Central memory CD8-positive, alpha-beta T cell (primary cell): Measurements from ENCODE around the gene FBP2.
"Not testable (repeated sequence)": the region's sequence is repeated elsewhere in the genome, so short reads cannot be mapped to it uniquely, and the experiment has no call there.

Source experiments
- ATAC-seq: fragments of 150-1000 bp; cut with Tn5 transposase; replicated peaks from 2 replicates; pipeline ENCODE4 v1.10.0; 2022; ENCODE audit warnings: mild to moderate bottlenecking, moderate FRiP score, moderate number of reproducible peaks; ENCODE audit not compliant: poor library complexity, severe bottlenecking; ENCODE audit errors: extremely low read depth
- DNase-seq, 2 donors: peaks; one replicate each; pipeline ENCODE4 v3.0.0; 2021; ENCODE audit warnings: low spot score in 2 of 2
- H3K27ac Mint-ChIP-seq: one replicate; pipeline ENCODE4 v1.8.0; 2022; ENCODE audit warnings: low read depth, mild to moderate bottlenecking, moderate library complexity, mixed read lengths
- H3K27me3 Mint-ChIP-seq: one replicate; pipeline ENCODE4 v1.8.0; 2022; ENCODE audit warnings: mixed read lengths
- H3K36me3 Mint-ChIP-seq: one replicate; pipeline ENCODE4 v1.8.0; 2022; ENCODE audit warnings: mild to moderate bottlenecking, moderate library complexity, mixed read lengths; ENCODE audit not compliant: insufficient read depth
- H3K4me1 Mint-ChIP-seq: one replicate; pipeline ENCODE4 v1.8.0; 2022; ENCODE audit warnings: mixed read lengths
- H3K4me3 Mint-ChIP-seq: one replicate; pipeline ENCODE4 v1.8.0; 2022; ENCODE audit warnings: mild to moderate bottlenecking, moderate library complexity, mixed read lengths
- H3K9me3 Mint-ChIP-seq: one replicate; pipeline ENCODE4 v1.8.0; 2022; ENCODE audit warnings: mixed read lengths

The FBP2 gene

GRCh38 chr9:94544335-94544734, 49.3 kb downstream of the FBP2 start:
- H3K27ac Mint-ChIP-seq, H3K36me3 Mint-ChIP-seq, DNase-seq, H3K4me1 Mint-ChIP-seq, H3K9me3 Mint-ChIP-seq, H3K4me3 Mint-ChIP-seq, ATAC-seq: not testable (repeated sequence)
- H3K27me3 Mint-ChIP-seq, result peaks cover 75% of the 10 kb centered on the region

- H3K9me3 Mint-ChIP-seq, result no peaks in the 10 kb centered on the region
- no peaks in the 10 kb centered on the region for H3K36me3 Mint-ChIP-seq
- no peak overlapping the region for H3K27ac Mint-ChIP-seq
- ATAC-seq (no peak), DNase-seq (no peak)
- no peak overlapping the region for H3K4me3 Mint-ChIP-seq
- no peaks in the 10 kb centered on the region for H3K4me1 Mint-ChIP-seq
- H3K27me3 Mint-ChIP-seq, result peaks cover 59% of the 10 kb centered on the region
Observed at GRCh38 chr9:94538908-94539307, 54.7 kb downstream of the FBP2 start.

- no peak overlapping the region for H3K4me3 Mint-ChIP-seq
- no peaks in the 10 kb centered on the region for H3K9me3 Mint-ChIP-seq
- H3K27me3 Mint-ChIP-seq, result peaks cover 51% of the 10 kb centered on the region
- no peaks in the 10 kb centered on the region for H3K36me3 Mint-ChIP-seq
- ATAC-seq (no peak), DNase-seq (no peak)
- no peak overlapping the region for H3K27ac Mint-ChIP-seq
- H3K4me1 Mint-ChIP-seq, result no peaks in the 10 kb centered on the region
Observed at GRCh38 chr9:94534901-94535300, 58.7 kb downstream of the FBP2 start.

- no peaks in the 10 kb centered on the region for H3K36me3 Mint-ChIP-seq
- ATAC-seq (no peak), DNase-seq (no peak)
- H3K4me3 Mint-ChIP-seq, result no peak overlapping the region
- H3K9me3 Mint-ChIP-seq, result no peaks in the 10 kb centered on the region
- H3K27ac Mint-ChIP-seq, result no peak overlapping the region
- peaks cover 45% of the 10 kb centered on the region for H3K27me3 Mint-ChIP-seq
- H3K4me1 Mint-ChIP-seq, result no peaks in the 10 kb centered on the region
Observed at GRCh38 chr9:94533601-94534000, 60.0 kb downstream of the FBP2 start.

GRCh38 chr9:94533155-94533554, 60.5 kb downstream of the FBP2 start:
- Mint-ChIP-seq H3K27me3 (peaks cover 45% of the 10 kb centered on the region), H3K4me1 (no peaks in the 10 kb centered on the region), H3K36me3 (no peaks in the 10 kb centered on the region), H3K4me3 (no peak overlapping the region), H3K27ac (no peak overlapping the region), H3K9me3 (no peaks in the 10 kb centered on the region)
- DNase-seq (no peak), ATAC-seq (no peak)

- no peak overlapping the region for H3K4me3 Mint-ChIP-seq
- no peaks in the 10 kb centered on the region for H3K9me3 Mint-ChIP-seq
- no peaks in the 10 kb centered on the region for H3K4me1 Mint-ChIP-seq
- H3K27me3 Mint-ChIP-seq, result peaks cover 36% of the 10 kb centered on the region
- no peak overlapping the region for H3K27ac Mint-ChIP-seq
- H3K36me3 Mint-ChIP-seq, result no peaks in the 10 kb centered on the region
- DNase-seq (no peak), ATAC-seq (no peak)
Observed at GRCh38 chr9:94528886-94529285, 64.7 kb downstream of the FBP2 start.

- H3K36me3 Mint-ChIP-seq, result no peaks in the 10 kb centered on the region
- no peaks in the 10 kb centered on the region for H3K4me1 Mint-ChIP-seq
- no peak for ATAC-seq
- H3K4me3 Mint-ChIP-seq, result no peak overlapping the region
- peaks cover 27% of the 10 kb centered on the region for H3K27me3 Mint-ChIP-seq
- DNase-seq, result no peak
- no peak overlapping the region for H3K27ac Mint-ChIP-seq
- H3K9me3 Mint-ChIP-seq, result no peaks in the 10 kb centered on the region
Observed at GRCh38 chr9:94526951-94527350, 66.7 kb downstream of the FBP2 start.

- peaks cover 21% of the 10 kb centered on the region for H3K27me3 Mint-ChIP-seq
- H3K36me3 Mint-ChIP-seq, result no peaks in the 10 kb centered on the region
- DNase-seq (no peak), ATAC-seq (no peak)
- H3K9me3 Mint-ChIP-seq, result no peaks in the 10 kb centered on the region
- no peaks in the 10 kb centered on the region for H3K4me1 Mint-ChIP-seq
- no peak overlapping the region for H3K4me3 Mint-ChIP-seq
- H3K27ac Mint-ChIP-seq, result no peak overlapping the region
Observed at GRCh38 chr9:94526271-94526670, 67.4 kb downstream of the FBP2 start.

- DNase-seq, result no peak
- H3K27ac Mint-ChIP-seq, result no peak overlapping the region
- no peaks in the 10 kb centered on the region for H3K9me3 Mint-ChIP-seq
- no peak overlapping the region for H3K4me3 Mint-ChIP-seq
- no peaks in the 10 kb centered on the region for H3K4me1 Mint-ChIP-seq
- no peaks in the 10 kb centered on the region for H3K36me3 Mint-ChIP-seq
- peaks cover 13% of the 10 kb centered on the region for H3K27me3 Mint-ChIP-seq
- ATAC-seq, result no peak
Observed at GRCh38 chr9:94525396-94526035, 68.1 kb downstream of the FBP2 start.

- H3K4me1 Mint-ChIP-seq, result no peaks in the 10 kb centered on the region
- no peaks in the 10 kb centered on the region for H3K9me3 Mint-ChIP-seq
- H3K27me3 Mint-ChIP-seq, result peaks cover 9% of the 10 kb centered on the region
- H3K36me3 Mint-ChIP-seq, result no peaks in the 10 kb centered on the region
- H3K4me3 Mint-ChIP-seq, result no peak overlapping the region
- H3K27ac Mint-ChIP-seq, result no peak overlapping the region
- ATAC-seq (no peak), DNase-seq (no peak)
Observed at GRCh38 chr9:94517254-94517653, 76.4 kb downstream of the FBP2 start.

- ATAC-seq, result no peak
- H3K9me3 Mint-ChIP-seq, result no peaks in the 10 kb centered on the region
- H3K27me3 Mint-ChIP-seq, result peaks cover 10% of the 10 kb centered on the region
- H3K4me3 Mint-ChIP-seq, result no peak overlapping the region
- H3K27ac Mint-ChIP-seq, result no peak overlapping the region
- H3K36me3 Mint-ChIP-seq, result no peaks in the 10 kb centered on the region
- DNase-seq, result no peak
- no peaks in the 10 kb centered on the region for H3K4me1 Mint-ChIP-seq
Observed at GRCh38 chr9:94514722-94515121, 78.9 kb downstream of the FBP2 start.

- Mint-ChIP-seq H3K36me3 (peaks cover 2% of the 10 kb centered on the region), H3K27me3 (peaks cover 17% of the 10 kb centered on the region), H3K4me1 (no peaks in the 10 kb centered on the region), H3K9me3 (no peaks in the 10 kb centered on the region), H3K27ac (no peak overlapping the region), H3K4me3 (no peak overlapping the region)
- DNase-seq (no peak), ATAC-seq (no peak)
Observed at GRCh38 chr9:94511955-94512265, 81.7 kb downstream of the FBP2 start.

- Mint-ChIP-seq H3K9me3 (no peaks in the 10 kb centered on the region), H3K27me3 (peaks cover 17% of the 10 kb centered on the region), H3K4me1 (no peaks in the 10 kb centered on the region), H3K36me3 (peaks cover 3% of the 10 kb centered on the region), H3K4me3 (no peak overlapping the region), H3K27ac (no peak overlapping the region)
- no peak for ATAC-seq
- no peak for DNase-seq
Observed at GRCh38 chr9:94511134-94511954, 82.3 kb downstream of the FBP2 start.
